H9 (cell line): Measurements from ENCODE around the gene DNAH8. TPM values are rescaled to one million over a fixed set of nuclear protein-coding genes. Genes with fewer than 3 reads are reported as not detected.

Experiments used
- DNase-seq: peaks from one replicate; pipeline ENCODE4 v3.0.0-alpha.2; 2017
- H2AFZ ChIP-seq: one replicate; pipeline ENCODE4 v1.6.1; 2013; ENCODE audit warnings: mild to moderate bottlenecking, low read length, control low read depth, moderate library complexity
- H2AK5ac ChIP-seq: 2 replicates; pipeline ENCODE4 v1.6.1; 2013; ENCODE audit warnings: low read length, control low read depth, mixed read lengths; ENCODE audit not compliant: insufficient read length
- H2BK120ac ChIP-seq: one replicate; pipeline ENCODE4 v1.6.1; 2013; ENCODE audit warnings: low read depth, mild to moderate bottlenecking, low read length, control low read depth, inconsistent platforms; ENCODE audit not compliant: poor library complexity, severe bottlenecking
- H2BK12ac ChIP-seq: 2 replicates; pipeline ENCODE4 v1.6.1; 2013; ENCODE audit warnings: low read length, control low read depth, mixed read lengths, low read depth; ENCODE audit not compliant: insufficient read length
- H2BK15ac ChIP-seq: 2 replicates; pipeline ENCODE4 v1.6.1; 2013; ENCODE audit warnings: low read depth, low read length, control low read depth
- H2BK20ac ChIP-seq: one replicate; pipeline ENCODE4 v1.6.1; 2013; ENCODE audit warnings: low read depth, mild to moderate bottlenecking, low read length, control low read depth, inconsistent platforms; ENCODE audit not compliant: poor library complexity, severe bottlenecking
- H2BK5ac ChIP-seq: 2 replicates; pipeline ENCODE4 v1.6.1; 2013; ENCODE audit warnings: low read length, control low read depth, mixed read lengths; ENCODE audit not compliant: insufficient read length
- H3K14ac ChIP-seq: 2 replicates; pipeline ENCODE4 v1.6.1; 2013; ENCODE audit warnings: low read length, control low read depth; ENCODE audit not compliant: insufficient read depth
- H3K18ac ChIP-seq: 2 replicates; pipeline ENCODE4 v1.6.1; 2013; ENCODE audit warnings: low read depth, mild to moderate bottlenecking, mixed read lengths, low read length, control low read depth; ENCODE audit not compliant: insufficient read length
- H3K23ac ChIP-seq: 2 replicates; pipeline ENCODE4 v1.6.1; 2013; ENCODE audit warnings: low read length, control low read depth, mixed read lengths, low read depth; ENCODE audit not compliant: insufficient read length
- H3K23me2 ChIP-seq: 2 replicates; pipeline ENCODE4 v1.6.1; 2013; ENCODE audit warnings: low read depth, mild to moderate bottlenecking, mixed read lengths, low read length, control low read depth; ENCODE audit not compliant: insufficient read length, poor library complexity, severe bottlenecking
- H3K27ac ChIP-seq: 2 replicates; pipeline ENCODE4 v1.5.1; 2013; ENCODE audit warnings: low read length, control low read depth, mixed read lengths, low read depth; ENCODE audit not compliant: insufficient read length
- H3K27me3 ChIP-seq: 2 replicates; pipeline ENCODE4 v1.6.1; 2013; ENCODE audit warnings: low read length, control low read depth, inconsistent platforms; ENCODE audit not compliant: insufficient read depth
- H3K4ac ChIP-seq: 2 replicates; pipeline ENCODE4 v1.6.1; 2013; ENCODE audit warnings: low read depth, mild to moderate bottlenecking, control low read depth, inconsistent platforms, low read length, moderate library complexity
- H3K4me1 ChIP-seq: 2 replicates; pipeline ENCODE4 v1.6.1; 2013; ENCODE audit warnings: low read length, control low read depth, inconsistent platforms; ENCODE audit not compliant: insufficient read depth
- H3K4me2 ChIP-seq: 2 replicates; pipeline ENCODE4 v1.6.1; 2013; ENCODE audit warnings: low read length, control low read depth, mixed read lengths; ENCODE audit not compliant: insufficient read length, insufficient read depth
- H3K56ac ChIP-seq: 2 replicates; pipeline ENCODE4 v1.6.1; 2013; ENCODE audit warnings: low read depth, mild to moderate bottlenecking, mixed read lengths, low read length, control low read depth; ENCODE audit not compliant: insufficient read length
- H3K79me1 ChIP-seq: 2 replicates; pipeline ENCODE4 v1.6.1; 2013; ENCODE audit warnings: low read depth, mild to moderate bottlenecking, moderate library complexity, low read length, control low read depth, inconsistent platforms; ENCODE audit not compliant: insufficient read depth, poor library complexity, severe bottlenecking
- H3K79me2 ChIP-seq: 2 replicates; pipeline ENCODE4 v1.6.1; 2013; ENCODE audit warnings: low read length, control low read depth, inconsistent platforms; ENCODE audit not compliant: insufficient read depth
- H3K9ac ChIP-seq: 2 replicates; pipeline ENCODE4 v1.6.1; 2013; ENCODE audit warnings: low read length, control low read depth, mixed read lengths; ENCODE audit not compliant: insufficient read length; ENCODE audit errors: extremely low read depth
- H3K9me3 ChIP-seq: one replicate; pipeline ENCODE4 v1.6.1; 2013; ENCODE audit warnings: low read depth, low read length, inconsistent platforms; ENCODE audit not compliant: control insufficient read depth
- H3T11ph ChIP-seq: one replicate; pipeline ENCODE4 v1.6.1; 2013; ENCODE audit warnings: mild to moderate bottlenecking, low read length, control low read depth, inconsistent platforms
- H4K20me1 ChIP-seq: one replicate; pipeline ENCODE4 v1.6.1; 2013; ENCODE audit not compliant: control insufficient read depth, insufficient read length, insufficient read depth
- H4K5ac ChIP-seq: 2 replicates; pipeline ENCODE4 v1.6.1; 2013; ENCODE audit warnings: low read depth, mild to moderate bottlenecking, mixed read lengths, low read length, control low read depth; ENCODE audit not compliant: insufficient read length
- H4K8ac ChIP-seq: replicated peaks from 2 replicates; pipeline ENCODE4 v1.6.1; 2013; ENCODE audit warnings: low read length, control low read depth, mixed read lengths, low read depth; ENCODE audit not compliant: insufficient read length
- H4K91ac ChIP-seq: 2 replicates; pipeline ENCODE4 v1.6.1; 2013; ENCODE audit warnings: low read depth, mild to moderate bottlenecking, moderate library complexity, mixed read lengths, low read length, control low read depth; ENCODE audit not compliant: insufficient read length
- H3K27ac Mint-ChIP-seq, 3 experiments: 2 replicates in 2 of 3; 3 replicates in 1 of 3; pipeline ENCODE4 v1.8.0; 2020 to 2021; ENCODE audit warnings: mixed read lengths in 3 of 3, mild to moderate bottlenecking in 1 of 3, moderate library complexity in 1 of 3
- H3K27me3 Mint-ChIP-seq: 2 replicates; pipeline ENCODE4 v1.8.0; 2021; ENCODE audit warnings: low read depth, mild to moderate bottlenecking, moderate library complexity, mixed read lengths
- H3K36me3 Mint-ChIP-seq, 3 experiments: 2 replicates in 2 of 3; 3 replicates in 1 of 3; pipeline ENCODE4 v1.8.0; 2020 to 2021; ENCODE audit warnings: low read depth in 3 of 3, mixed read lengths in 3 of 3; ENCODE audit not compliant: insufficient read depth in 1 of 3
- H3K4me1 Mint-ChIP-seq, 2 experiments: 2 replicates each; pipeline ENCODE4 v1.8.0; 2020; ENCODE audit warnings: mixed read lengths in 2 of 2
- H3K4me3 Mint-ChIP-seq, 2 experiments: 2 replicates in 1 of 2; 3 replicates in 1 of 2; pipeline ENCODE4 v1.8.0; 2020 to 2021; ENCODE audit warnings: mild to moderate bottlenecking in 2 of 2, mixed read lengths in 2 of 2, moderate library complexity in 1 of 2
- H3K9me3 Mint-ChIP-seq, 2 experiments: 2 replicates in 1 of 2; 3 replicates in 1 of 2; pipeline ENCODE4 v1.8.0; 2020; ENCODE audit warnings: mild to moderate bottlenecking in 2 of 2, mixed read lengths in 2 of 2, moderate library complexity in 1 of 2
- WGBS: extraction: QIAGEN DNeasy Blood & Tissue Kit; methylation state at CpG from one replicate; pipeline ENCODE4 v1.1.7; 2013; ENCODE audit warnings: missing lambda C conversion rate, low lambda C conversion rate, mixed read lengths; ENCODE audit not compliant: insufficient read length; ENCODE audit errors: extremely low coverage; 5-methylcytosine and 5-hydroxymethylcytosine counted together
- total RNA-seq: library from RNA; stranded (reverse); gene quantifications from 2 replicates; pipeline ENCODE4 v1.2.1, GENCODE V29; 2021
- TF ChIP-seq, protein P1 (sequence below): fragments of 200-600 bp; sonication (generic); conservative IDR thresholded peaks from 3 replicates; pipeline ENCODE4 v1.8.0; 2021; ENCODE audit warnings: antibody characterized with exemption, mild to moderate bottlenecking

DNAH8 gene
- total RNA-seq, 1 experiment from 2014 or later = not detected

DNA sequence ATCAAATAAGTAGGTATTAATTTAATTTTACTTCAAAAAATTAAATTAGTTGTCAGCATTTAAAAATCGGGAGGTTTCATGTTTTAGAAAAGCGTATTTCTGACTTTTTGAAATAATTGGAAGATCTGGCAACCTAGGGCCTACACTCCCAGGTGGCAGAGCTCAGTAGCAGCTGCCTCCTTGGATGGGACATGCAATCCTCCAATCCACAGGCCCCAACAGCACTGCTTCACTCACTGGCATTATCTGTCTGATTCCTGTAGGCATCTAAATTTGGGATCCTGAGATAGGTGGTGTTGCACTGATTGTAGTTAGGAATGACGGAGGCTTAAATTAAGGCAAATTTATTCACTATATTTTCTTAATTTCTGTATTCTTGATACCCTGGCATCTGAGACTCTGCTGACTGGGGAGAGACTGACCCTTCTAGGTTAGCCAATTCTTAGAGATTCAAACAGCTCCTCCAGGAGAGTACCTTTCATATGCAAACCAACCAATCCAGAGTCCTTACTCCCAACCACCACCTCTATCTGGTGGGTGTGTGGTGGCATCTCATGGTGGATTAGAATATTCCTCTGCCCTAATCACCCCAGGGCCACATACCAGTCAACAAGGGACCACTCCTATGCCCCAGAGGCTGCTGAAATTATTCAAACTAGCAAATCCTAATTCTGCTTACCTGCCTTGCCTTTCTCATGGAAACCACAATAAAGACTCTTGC, 186.9 kb downstream of the DNAH8 start:
- Histone ChIP-seq H2BK120ac (no peak overlapping the region), H2BK20ac (no peak overlapping the region), H3K4me1 (peaks cover 2% of the 10 kb centered on the region; the same call in 1 of the 2 replicates), H3K4ac (no peak overlapping the region), H4K91ac (no peak overlapping the region), H3T11ph (no peak overlapping the region), H2AK5ac (no peak overlapping the region), H4K8ac (no peak overlapping the region), H3K79me1 (no peaks in the 10 kb centered on the region), H3K9me3 (no peaks in the 10 kb centered on the region), H2AFZ (no peak overlapping the region), H3K4me2 (no peak overlapping the region), H4K20me1 (no peaks in the 10 kb centered on the region), H2BK12ac (no peak overlapping the region), H3K14ac (no peak overlapping the region), H2BK5ac (no peak overlapping the region), H3K27ac (no peak overlapping the region), H3K23ac (no peak overlapping the region), H3K27me3 (no peaks in the 10 kb centered on the region), H3K18ac (no peak overlapping the region), H4K5ac (no peak overlapping the region), H2BK15ac (no peak overlapping the region), H3K23me2 (no peaks in the 10 kb centered on the region), H3K79me2 (no peaks in the 10 kb centered on the region), H3K56ac (no peak overlapping the region), H3K9ac (no peak overlapping the region)
- Mint-ChIP-seq H3K36me3 (no peaks in the 10 kb centered on the region), H3K4me1 (peaks cover 10% of the 10 kb centered on the region in 2 experiments), H3K9me3 (no peaks in the 10 kb centered on the region), H3K4me3 (no peak overlapping the region), H3K27me3 (peaks cover 6% of the 10 kb centered on the region), H3K27ac (no peak overlapping the region; a peak in 1 of 7 replicates)
- peak; percentile 47 for DNase-seq
- TF ChIP-seq, protein P1, sequence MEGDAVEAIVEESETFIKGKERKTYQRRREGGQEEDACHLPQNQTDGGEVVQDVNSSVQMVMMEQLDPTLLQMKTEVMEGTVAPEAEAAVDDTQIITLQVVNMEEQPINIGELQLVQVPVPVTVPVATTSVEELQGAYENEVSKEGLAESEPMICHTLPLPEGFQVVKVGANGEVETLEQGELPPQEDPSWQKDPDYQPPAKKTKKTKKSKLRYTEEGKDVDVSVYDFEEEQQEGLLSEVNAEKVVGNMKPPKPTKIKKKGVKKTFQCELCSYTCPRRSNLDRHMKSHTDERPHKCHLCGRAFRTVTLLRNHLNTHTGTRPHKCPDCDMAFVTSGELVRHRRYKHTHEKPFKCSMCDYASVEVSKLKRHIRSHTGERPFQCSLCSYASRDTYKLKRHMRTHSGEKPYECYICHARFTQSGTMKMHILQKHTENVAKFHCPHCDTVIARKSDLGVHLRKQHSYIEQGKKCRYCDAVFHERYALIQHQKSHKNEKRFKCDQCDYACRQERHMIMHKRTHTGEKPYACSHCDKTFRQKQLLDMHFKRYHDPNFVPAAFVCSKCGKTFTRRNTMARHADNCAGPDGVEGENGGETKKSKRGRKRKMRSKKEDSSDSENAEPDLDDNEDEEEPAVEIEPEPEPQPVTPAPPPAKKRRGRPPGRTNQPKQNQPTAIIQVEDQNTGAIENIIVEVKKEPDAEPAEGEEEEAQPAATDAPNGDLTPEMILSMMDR = no peak; the same call in 2 of the 3 replicates
- no CpG with 5 or more reads among the region's 3 CpGs for WGBS
